GM12891 (cell line): Measurements from ENCODE around the gene ERMP1.

Experiments
- POLR2A ChIP-seq: IDR thresholded peaks from 2 replicates; pipeline ENCODE4 v1.6.1; 2011; ENCODE audit warnings: low read depth, low read length, control low read depth
- POLR2AphosphoS5 ChIP-seq: IDR thresholded peaks from 2 replicates; pipeline ENCODE4 v1.6.1; 2011; ENCODE audit warnings: low read depth, low read length, control low read depth
- POU2F2 ChIP-seq: IDR thresholded peaks from 2 replicates; pipeline ENCODE4 v1.6.1; 2011; ENCODE audit warnings: low read depth, mild to moderate bottlenecking, control low read depth, low read length, moderate library complexity

DNA sequence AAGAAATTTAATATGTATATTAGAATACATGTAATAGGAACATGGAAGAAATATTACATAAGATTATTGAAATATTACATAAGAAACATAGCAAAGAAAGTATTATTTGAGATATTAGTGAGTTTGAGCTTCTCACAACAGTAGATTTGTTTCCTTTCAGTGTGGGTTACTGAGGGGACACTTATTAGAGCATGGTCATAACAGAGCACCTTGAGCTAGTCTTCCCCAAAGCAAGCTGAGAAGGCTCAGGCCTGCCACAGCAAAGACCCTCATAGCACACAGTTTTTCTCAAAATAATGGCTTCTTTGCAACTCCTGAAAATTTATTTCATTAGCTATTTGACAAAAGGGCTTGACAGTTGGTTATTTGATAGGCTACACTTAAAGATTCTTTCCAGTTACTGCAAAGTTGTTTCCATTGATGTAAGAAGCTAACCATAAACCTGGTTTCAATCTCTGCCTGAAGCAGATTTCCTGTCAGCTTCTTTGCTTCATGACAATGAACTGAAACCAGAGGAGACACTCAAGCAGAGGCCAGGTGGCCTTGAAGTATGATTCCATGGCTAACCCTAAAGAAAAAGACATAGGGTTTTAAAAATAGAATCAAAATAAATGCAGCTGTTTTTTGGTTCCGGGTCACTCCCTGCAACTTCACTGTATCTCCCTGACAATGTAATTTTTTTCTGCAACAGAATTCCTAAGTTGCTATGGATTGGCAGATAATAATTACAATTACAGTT lies 68.6 kb downstream of the ERMP1 start:
- no peak for TF ChIP-seq POLR2A
- TF ChIP-seq POU2F2: no peak
- no peak for TF ChIP-seq POLR2AphosphoS5
